GM19397 (cell line): ENCODE data around the gene ATP6V1B1.

Experiments
- ATAC-seq: cut with Tn5 transposase; IDR thresholded peaks from one replicate; pipeline ENCODE4 v1.9.1; 2021; ENCODE audit warnings: mild to moderate bottlenecking, moderate library complexity; ENCODE audit not compliant: unreplicated experiment

The ATP6V1B1 gene

GRCh38 chr2:70901227-70902066, 34.3 kb upstream of the ATP6V1B1 start:
- ATAC-seq, result no peak

GRCh38 chr2:70902067-70902442, 33.6 kb upstream of the ATP6V1B1 start:
- ATAC-seq, result no peak

GRCh38 chr2:70902579-70902978, 33.1 kb upstream of the ATP6V1B1 start:
- ATAC-seq, result no peak

GRCh38 chr2:70903171-70903570, 32.5 kb upstream of the ATP6V1B1 start:
- no peak for ATAC-seq

GRCh38 chr2:70903641-70904340, 31.9 kb upstream of the ATP6V1B1 start:
- ATAC-seq, result no peak

GRCh38 chr2:70904371-70905216, 31.1 kb upstream of the ATP6V1B1 start:
- ATAC-seq, result no peak

GRCh38 chr2:70905443-70906421, 30.0 kb upstream of the ATP6V1B1 start:
- ATAC-seq, result no peak

GRCh38 chr2:70906439-70907005, 29.2 kb upstream of the ATP6V1B1 start:
- ATAC-seq, result no peak

GRCh38 chr2:70907130-70908057, 28.3 kb upstream of the ATP6V1B1 start:
- ATAC-seq, result no peak

GRCh38 chr2:70916291-70916690, 19.4 kb upstream of the ATP6V1B1 start:
- ATAC-seq, result no peak

GRCh38 chr2:70918016-70918415, 17.7 kb upstream of the ATP6V1B1 start:
- no peak for ATAC-seq

GRCh38 chr2:70919672-70920366, 15.9 kb upstream of the ATP6V1B1 start:
- ATAC-seq, result no peak

- no peak for ATAC-seq
Measured at GRCh38 chr2:70920367-70920715, 15.4 kb upstream of the ATP6V1B1 start.

- no peak for ATAC-seq
Measured at GRCh38 chr2:70921031-70921430, 14.7 kb upstream of the ATP6V1B1 start.

GRCh38 chr2:70921839-70922234, 13.9 kb upstream of the ATP6V1B1 start:
- ATAC-seq, result no peak

GRCh38 chr2:70922235-70923234, 13.2 kb upstream of the ATP6V1B1 start:
- no peak for ATAC-seq

GRCh38 chr2:70923378-70924015, 12.2 kb upstream of the ATP6V1B1 start:
- ATAC-seq, result no peak
